Kidney capillary endothelial cell (primary cell): ENCODE data around the gene PLEKHN1.

Experiments used
- DNase-seq: peaks from one replicate; pipeline ENCODE4 v3.0.0-alpha.2; 2018; ENCODE audit warnings: low spot score

Gene PLEKHN1

GRCh38 chr1:929712-930632 lies 36.3 kb upstream of the PLEKHN1 start:
- no peak for DNase-seq

GRCh38 chr1:930633-931138 lies 35.6 kb upstream of the PLEKHN1 start:
- no peak for DNase-seq

- DNase-seq: no peak
Measured at GRCh38 chr1:931380-932172, 34.7 kb upstream of the PLEKHN1 start.

GRCh38 chr1:932173-932510 lies 34.1 kb upstream of the PLEKHN1 start:
- DNase-seq: no peak

DNA sequence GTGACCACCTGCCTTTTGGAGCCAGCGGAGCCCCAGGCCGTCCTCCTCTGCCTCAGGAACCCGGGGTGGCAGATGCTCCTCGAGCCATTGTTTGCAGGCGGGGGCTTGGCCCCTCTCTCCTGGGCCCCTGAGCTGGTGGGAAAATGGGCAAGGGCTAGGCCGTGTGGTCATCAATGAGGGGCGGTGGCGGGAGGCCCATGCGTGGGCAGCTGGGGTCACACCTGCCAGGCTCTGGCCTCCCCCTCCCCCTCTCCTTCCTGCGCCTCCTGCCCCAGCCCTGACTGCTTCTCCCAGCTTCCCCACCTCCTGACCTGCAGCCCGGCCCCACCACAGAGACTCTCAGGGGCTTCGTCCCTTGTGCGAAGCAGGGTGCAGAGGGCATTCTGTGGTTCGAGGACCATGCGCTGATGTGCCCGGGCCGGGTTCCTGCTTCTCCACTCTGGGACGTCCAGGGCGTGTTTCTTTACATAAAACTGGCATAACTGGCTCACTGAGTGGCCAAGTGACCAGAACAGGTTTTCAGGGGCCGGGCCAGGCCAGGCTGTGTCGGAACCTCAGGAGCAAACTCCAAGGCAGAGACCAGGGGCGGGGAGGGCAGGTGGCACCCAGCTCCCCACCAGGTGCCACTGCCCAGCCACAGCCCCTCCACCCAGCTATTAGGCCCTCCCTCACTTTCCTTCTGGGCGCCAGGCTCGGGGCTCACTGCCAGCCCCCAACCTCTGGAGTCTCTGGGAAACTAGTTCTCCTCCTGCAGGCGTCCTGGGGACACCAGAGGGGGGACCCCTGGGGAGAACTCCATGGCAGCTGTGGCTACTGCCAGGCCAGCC lies 33.3 kb upstream of the PLEKHN1 start:
- no peak for DNase-seq

- DNase-seq: no peak
Measured at GRCh38 chr1:933603-933940, 32.7 kb upstream of the PLEKHN1 start.

DNA sequence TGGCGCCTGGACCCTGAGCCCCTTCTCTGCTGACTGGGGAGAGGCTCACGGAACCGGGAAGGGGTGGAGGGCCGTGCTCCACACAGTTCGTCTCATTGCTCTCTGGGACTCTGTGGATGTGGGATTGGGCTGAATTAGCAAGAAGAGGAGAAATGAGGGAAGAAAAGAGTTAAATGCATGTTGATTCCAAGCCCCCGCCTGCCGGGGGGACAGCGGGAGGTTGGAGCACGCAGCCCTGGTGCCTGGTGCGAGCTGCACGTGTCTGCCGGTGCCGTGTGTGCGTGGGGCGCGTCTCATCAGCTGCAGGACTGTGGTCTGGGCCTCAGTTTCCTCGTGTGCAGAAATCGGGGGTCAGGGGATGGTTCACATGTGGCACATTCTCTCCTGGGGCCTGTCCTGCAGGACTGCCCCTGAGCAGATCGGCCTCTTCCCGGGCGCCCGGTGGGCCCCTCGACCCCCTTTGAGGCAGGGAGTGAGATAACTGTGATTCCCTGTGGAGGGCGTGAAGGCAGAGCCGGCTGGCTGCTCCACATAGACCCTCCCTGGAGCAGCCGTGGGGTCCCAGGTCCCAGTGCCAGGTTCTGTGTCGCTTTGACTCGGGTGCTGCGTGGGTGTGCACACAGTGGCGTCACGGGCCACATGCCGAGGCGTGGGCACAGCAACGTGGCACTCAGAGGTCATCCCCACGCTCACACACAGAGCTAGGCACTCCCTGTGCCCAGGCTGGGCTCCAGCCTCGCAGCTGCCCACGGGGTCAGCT lies 31.1 kb upstream of the PLEKHN1 start:
- DNase-seq: no peak

GRCh38 chr1:935751-936231 lies 30.5 kb upstream of the PLEKHN1 start:
- no peak for DNase-seq

GRCh38 chr1:936348-937264 lies 29.7 kb upstream of the PLEKHN1 start:
- no peak for DNase-seq

DNA sequence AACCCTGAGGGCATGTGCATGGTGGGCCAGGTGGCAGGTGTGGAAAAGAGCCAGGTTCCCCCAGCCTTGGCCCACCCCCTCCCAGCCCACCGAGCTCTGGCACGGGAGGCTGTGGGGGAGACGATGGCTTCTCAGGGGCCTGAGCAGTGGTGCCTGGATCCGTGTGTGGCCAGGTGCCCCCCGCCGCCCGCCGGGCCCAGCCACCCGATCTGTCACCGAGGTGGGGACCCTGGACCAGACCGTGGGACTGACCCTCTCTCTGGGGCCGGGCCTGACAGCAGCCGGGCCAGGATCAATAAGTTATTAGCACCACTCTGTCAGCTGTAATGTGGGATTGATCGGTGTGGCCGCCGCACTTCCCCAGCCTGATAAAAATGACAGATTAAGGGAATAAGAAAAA lies 28.8 kb upstream of the PLEKHN1 start:
- DNase-seq: no peak

GRCh38 chr1:938088-938683 lies 28.1 kb upstream of the PLEKHN1 start:
- DNase-seq: no peak

DNA sequence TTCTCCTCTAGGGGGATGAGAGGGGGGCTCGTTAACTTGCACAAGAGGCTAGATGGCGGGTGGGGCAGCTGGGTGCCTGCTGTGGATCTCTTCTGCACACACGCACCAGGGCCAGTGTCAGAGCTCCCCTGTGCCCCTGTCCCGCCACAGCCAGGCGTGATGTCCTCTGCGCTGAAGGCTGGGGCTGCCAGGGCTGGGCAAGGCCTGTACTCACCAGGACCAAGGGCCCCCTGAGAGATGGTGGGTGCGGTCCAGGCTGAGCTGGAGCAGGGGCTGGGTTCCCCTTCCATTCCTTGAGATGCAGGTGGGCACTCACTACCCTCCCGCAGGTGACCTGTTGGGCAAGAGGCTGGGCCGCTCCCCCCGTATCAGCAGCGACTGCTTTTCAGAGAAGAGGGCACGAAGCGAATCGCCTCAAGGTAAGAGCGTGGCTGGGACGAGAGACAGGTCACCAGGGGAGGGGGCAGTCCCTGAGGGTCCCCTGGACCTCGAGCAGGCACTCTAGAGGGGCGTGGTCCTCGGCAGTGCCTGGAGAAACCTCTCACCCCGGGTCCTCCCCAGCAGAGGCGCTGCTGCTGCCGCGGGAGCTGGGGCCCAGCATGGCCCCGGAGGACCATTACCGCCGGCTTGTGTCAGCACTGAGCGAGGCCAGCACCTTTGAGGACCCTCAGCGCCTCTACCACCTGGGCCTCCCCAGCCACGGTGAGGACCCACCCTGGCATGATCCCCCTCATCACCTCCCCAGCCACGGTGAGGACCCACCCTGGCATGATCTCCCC lies 27.4 kb upstream of the PLEKHN1 start:
- no peak for DNase-seq

- DNase-seq: no peak
Measured at GRCh38 chr1:939511-940106, 26.7 kb upstream of the PLEKHN1 start.

DNA sequence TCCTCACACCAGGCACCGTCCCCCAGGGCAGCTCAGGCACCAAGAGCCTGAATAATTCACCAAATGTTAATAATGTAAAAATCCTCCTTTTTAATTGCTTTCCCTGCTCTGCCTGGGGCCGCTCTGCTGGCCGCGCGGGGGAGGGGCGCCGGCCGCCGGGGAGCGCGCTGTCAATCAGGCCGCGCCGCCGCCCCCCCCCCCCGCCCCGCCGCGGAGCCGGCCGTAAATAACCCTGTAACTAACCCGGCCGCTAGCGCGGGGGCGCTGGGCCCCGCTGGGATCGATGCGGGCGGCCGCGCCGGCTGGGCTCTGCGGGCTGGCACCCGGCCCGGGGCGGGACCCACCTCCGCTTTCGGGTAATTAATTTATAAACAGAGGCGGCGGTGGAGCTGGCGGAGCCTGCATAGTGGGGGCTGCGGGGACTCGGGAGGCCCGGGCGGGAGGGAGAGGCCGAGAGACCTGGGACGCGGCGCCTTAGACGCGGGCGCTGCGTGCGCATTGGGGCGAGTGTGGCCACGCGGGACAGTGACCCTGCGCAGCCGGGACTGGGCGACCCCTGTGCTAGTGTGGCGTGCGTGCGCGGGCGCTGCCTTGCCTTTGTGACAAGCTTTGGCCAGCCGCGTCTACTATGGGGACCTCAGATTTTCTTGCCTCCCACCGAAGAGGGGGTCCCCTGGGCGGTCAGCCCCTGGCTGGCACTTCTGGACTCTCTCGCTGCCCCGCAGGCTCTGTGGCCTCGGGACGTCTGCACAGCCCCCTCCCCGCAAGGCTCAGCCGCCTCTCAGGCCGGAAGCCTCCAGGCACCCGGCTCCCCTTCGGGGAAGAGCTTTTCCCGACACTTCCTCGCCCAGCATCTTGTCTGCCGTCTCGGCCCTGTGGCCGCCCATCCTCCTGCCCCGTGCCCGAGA lies 25.9 kb upstream of the PLEKHN1 start:
- DNase-seq: no peak

DNA sequence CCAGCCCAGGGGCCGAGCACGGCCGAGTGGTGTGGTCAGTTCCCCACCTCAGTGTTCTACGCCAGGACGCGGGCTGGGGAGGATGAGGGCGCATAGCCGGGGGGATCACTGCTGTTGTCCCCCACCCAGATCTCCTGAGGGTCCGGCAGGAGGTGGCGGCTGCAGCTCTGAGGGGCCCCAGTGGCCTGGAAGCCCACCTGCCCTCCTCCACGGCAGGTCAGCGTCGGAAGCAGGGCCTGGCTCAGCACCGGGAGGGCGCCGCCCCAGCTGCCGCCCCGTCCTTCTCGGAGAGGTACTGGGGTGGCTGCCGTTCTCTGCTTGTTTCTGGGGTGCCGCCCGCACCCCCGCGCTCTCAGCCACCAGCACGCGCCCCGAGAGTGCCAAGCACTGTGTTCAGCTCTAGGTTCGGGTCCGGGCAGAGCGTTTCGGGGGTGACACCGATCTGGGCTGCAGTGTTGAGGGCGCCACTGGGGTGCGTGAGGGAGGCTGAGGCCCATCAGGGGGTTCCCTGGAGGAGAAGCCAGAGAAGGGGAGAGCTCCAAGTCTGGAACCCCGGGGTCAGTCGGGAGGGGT lies 25.2 kb upstream of the PLEKHN1 start:
- no peak for DNase-seq

DNA sequence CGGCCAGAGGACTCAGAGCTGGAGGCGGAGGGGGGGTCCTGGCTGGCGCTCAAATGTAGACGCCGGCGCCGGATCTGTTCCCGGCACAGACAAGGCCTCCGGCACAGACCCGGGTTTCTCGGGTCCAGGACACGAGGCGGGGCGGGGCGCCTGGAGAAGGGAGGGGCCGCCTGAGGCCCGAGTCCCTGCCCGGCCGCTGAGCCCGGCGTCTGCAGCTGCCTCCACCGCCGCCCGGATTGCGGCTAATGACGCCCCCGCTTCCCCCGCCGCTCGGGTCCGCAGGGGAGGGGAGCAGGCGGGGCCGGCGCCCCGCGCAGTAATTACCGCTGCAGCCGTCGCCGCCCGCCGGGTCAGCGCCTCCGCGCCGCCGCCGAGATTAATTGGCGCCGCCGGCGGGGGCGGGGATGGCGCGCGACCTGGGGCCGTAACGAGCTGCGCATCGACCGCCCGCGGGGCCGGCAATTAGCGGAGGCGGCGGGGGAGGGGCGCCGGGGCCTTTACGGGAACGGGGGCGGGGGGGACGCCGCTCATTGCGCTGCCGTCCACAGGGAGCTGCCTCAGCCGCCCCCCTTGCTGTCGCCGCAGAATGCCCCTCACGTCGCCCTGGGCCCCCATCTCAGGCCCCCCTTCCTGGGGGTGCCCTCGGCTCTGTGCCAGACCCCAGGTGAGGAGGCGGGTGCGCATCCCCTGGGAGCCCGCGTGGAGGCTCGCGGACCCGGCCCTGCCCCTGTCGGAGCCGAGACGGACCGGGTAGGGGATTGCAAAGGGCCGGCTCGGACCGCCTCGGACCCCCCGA lies 24.5 kb upstream of the PLEKHN1 start:
- peak; percentile 73 for DNase-seq
